Measurements from ENCODE around the gene TANGO6. TPM values are rescaled to one million over a fixed set of nuclear protein-coding genes. Genes with fewer than 3 reads are reported as not detected.

Gene TANGO6
- total and polyA plus RNA-seq, 2 donors from 2014 or later = 4.5 to 20.6 TPM

DNA sequence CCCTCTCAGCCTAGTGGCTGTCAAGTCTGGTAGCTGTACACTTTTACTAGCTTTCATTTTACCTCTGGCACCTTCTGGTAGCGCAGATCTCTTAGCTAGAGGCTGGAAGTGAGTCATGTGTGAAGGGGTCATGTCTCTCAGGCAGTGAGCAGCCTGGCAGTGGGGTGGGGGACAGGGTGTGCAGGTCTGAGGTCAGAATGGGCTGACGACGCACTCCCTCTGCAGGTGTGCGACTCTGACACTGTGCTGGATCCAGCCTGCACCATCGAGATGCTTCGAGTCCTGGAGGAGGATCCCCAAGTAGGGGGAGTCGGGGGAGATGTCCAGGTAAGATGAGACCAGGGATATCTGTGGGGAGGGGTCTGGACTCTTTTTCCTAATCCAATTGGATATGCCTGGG, 269.9 kb downstream of the TANGO6 start:
- no peak for DNase-seq
- H3K27ac ChIP-seq (ENCODE audit: low read depth in 2 of 2, low read length in 2 of 2) = no peak overlapping the region

DNA sequence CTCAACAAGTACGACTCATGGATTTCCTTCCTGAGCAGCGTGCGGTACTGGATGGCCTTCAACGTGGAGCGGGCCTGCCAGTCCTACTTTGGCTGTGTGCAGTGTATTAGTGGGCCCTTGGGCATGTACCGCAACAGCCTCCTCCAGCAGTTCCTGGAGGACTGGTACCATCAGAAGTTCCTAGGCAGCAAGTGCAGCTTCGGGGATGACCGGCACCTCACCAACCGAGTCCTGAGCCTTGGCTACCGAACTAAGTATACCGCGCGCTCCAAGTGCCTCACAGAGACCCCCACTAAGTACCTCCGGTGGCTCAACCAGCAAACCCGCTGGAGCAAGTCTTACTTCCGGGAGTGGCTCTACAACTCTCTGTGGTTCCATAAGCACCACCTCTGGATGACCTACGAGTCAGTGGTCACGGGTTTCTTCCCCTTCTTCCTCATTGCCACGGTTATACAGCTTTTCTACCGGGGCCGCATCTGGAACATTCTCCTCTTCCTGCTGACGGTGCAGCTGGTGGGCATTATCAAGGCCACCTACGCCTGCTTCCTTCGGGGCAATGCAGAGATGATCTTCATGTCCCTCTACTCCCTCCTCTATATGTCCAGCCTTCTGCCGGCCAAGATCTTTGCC, 271.1 kb downstream of the TANGO6 start:
- H3K27me3 ChIP-seq (ENCODE audit: control insufficient read depth, insufficient read depth, low read length) = no peaks in the 10 kb centered on the region
- FAIRE-seq = no peak
- TF ChIP-seq, protein P1, sequence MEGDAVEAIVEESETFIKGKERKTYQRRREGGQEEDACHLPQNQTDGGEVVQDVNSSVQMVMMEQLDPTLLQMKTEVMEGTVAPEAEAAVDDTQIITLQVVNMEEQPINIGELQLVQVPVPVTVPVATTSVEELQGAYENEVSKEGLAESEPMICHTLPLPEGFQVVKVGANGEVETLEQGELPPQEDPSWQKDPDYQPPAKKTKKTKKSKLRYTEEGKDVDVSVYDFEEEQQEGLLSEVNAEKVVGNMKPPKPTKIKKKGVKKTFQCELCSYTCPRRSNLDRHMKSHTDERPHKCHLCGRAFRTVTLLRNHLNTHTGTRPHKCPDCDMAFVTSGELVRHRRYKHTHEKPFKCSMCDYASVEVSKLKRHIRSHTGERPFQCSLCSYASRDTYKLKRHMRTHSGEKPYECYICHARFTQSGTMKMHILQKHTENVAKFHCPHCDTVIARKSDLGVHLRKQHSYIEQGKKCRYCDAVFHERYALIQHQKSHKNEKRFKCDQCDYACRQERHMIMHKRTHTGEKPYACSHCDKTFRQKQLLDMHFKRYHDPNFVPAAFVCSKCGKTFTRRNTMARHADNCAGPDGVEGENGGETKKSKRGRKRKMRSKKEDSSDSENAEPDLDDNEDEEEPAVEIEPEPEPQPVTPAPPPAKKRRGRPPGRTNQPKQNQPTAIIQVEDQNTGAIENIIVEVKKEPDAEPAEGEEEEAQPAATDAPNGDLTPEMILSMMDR (IDR thresholded peaks at IDR 0.05; ENCODE audit: borderline replicate concordance, extremely low read depth, insufficient read depth) = no peak
- H3K36me3 ChIP-seq (ENCODE audit: control insufficient read depth in 2 of 3, insufficient read depth in 3 of 3, low read length in 3 of 3) = peaks cover 0 to 17% (median 2%) of the 10 kb centered on the region in 3 donors
- H3K9me3 ChIP-seq (ENCODE audit: control insufficient read depth in 2 of 3, insufficient read depth in 1 of 3, low read length in 3 of 3) = no peaks in the 10 kb centered on the region
- no peak for DNase-seq
- intact Hi-C loops (cut with DNase I) = no loop called here
- H3K4me3 ChIP-seq (ENCODE audit: low read length in 3 of 3) = no peak overlapping the region
- H3K4me1 ChIP-seq (ENCODE audit: control insufficient read depth in 2 of 3, insufficient read depth in 2 of 3, low read depth in 1 of 3, low read length in 3 of 3) = peaks cover 0 to 22% (median 18%) of the 10 kb centered on the region in 3 donors
- no peak overlapping the region for H3K27ac ChIP-seq (ENCODE audit: low read depth in 2 of 2, low read length in 2 of 2)
- no peak overlapping the region for H3K9ac ChIP-seq (ENCODE audit: low read length in 3 of 3)

More for the DNA sequence above, 269.9 kb downstream of the TANGO6 start:
- H3K27me3 ChIP-seq (ENCODE audit: control insufficient read depth, insufficient read depth, low read length) = no peaks in the 10 kb centered on the region
- H3K9me3 ChIP-seq (ENCODE audit: control insufficient read depth in 2 of 3, insufficient read depth in 1 of 3, low read length in 3 of 3) = no peaks in the 10 kb centered on the region
- H3K9ac ChIP-seq (ENCODE audit: low read length in 3 of 3) = no peak overlapping the region
- H3K4me3 ChIP-seq (ENCODE audit: low read length in 3 of 3) = no peak overlapping the region
- FAIRE-seq = no peak
- intact Hi-C loops (cut with DNase I) = no loop called here
- H3K36me3 ChIP-seq (ENCODE audit: control insufficient read depth in 2 of 3, insufficient read depth in 3 of 3, low read length in 3 of 3) = peaks cover 0 to 17% (median 2%) of the 10 kb centered on the region in 3 donors
- H3K4me1 ChIP-seq (ENCODE audit: control insufficient read depth in 2 of 3, insufficient read depth in 2 of 3, low read depth in 1 of 3, low read length in 3 of 3) = peaks cover 0 to 18% (median 11%) of the 10 kb centered on the region in 3 donors
- TF ChIP-seq, protein P1 (IDR thresholded peaks at IDR 0.05; ENCODE audit: borderline replicate concordance, extremely low read depth, insufficient read depth) = no peak

DNA sequence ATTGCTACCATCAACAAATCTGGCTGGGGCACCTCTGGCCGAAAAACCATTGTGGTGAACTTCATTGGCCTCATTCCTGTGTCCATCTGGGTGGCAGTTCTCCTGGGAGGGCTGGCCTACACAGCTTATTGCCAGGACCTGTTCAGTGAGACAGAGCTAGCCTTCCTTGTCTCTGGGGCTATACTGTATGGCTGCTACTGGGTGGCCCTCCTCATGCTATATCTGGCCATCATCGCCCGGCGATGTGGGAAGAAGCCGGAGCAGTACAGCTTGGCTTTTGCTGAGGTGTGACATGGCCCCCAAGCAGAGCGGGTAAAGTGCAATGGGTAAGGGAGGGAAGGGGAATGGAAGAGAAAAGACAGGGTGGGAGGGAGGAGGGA, 271.6 kb downstream of the TANGO6 start:
- Histone ChIP-seq H3K9me3 (ENCODE audit: control insufficient read depth in 2 of 3, insufficient read depth in 1 of 3, low read length in 3 of 3) (no peaks in the 10 kb centered on the region), H3K4me1 (ENCODE audit: control insufficient read depth in 2 of 3, insufficient read depth in 2 of 3, low read depth in 1 of 3, low read length in 3 of 3) (peaks cover 0 to 23% (median 20%) of the 10 kb centered on the region in 3 donors), H3K27ac (ENCODE audit: low read depth in 2 of 2, low read length in 2 of 2) (no peak overlapping the region), H3K36me3 (ENCODE audit: control insufficient read depth in 2 of 3, insufficient read depth in 3 of 3, low read length in 3 of 3) (peaks cover 0 to 17% (median 2%) of the 10 kb centered on the region in 3 donors), H3K27me3 (ENCODE audit: control insufficient read depth, insufficient read depth, low read length) (no peaks in the 10 kb centered on the region), H3K9ac (ENCODE audit: low read length in 3 of 3) (no peak overlapping the region), H3K4me3 (ENCODE audit: low read length in 3 of 3) (no peak overlapping the region)
- TF ChIP-seq, protein P1 (IDR thresholded peaks at IDR 0.05; ENCODE audit: borderline replicate concordance, extremely low read depth, insufficient read depth) = no peak
- DNase-seq = no peak
- FAIRE-seq = no peak
- intact Hi-C loops (cut with DNase I) = no loop called here
